ENCODE results near the gene WDFY3. TPM values are rescaled to one million over a fixed set of nuclear protein-coding genes. Genes with fewer than 3 reads are reported as not detected.

WDFY3 gene
- total RNA-seq, 1 donor from 2014 or later = 0.04 TPM

DNA sequence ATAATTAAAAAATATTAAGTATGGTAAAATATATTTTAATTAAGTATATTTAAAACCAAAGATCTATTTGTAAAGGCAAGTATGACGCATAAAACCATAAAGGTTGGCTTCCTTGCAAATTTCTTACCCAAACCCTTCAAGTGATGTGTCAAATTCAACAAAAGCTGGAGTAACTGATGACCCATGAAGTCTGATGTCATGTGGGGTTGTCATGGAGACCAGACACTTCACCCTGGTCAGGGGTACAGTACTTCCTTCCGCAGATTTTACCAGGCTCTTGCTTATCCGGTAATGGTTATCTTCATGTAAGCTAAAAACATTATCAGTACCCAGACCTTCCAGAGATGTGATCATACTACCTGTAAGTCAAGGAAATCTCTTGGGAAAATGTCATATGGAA, 170.1 kb downstream of the WDFY3 start:
- no peak for TF ChIP-seq CTCF (IDR thresholded peaks at IDR 0.05)
- POLR2A ChIA-PET = no interaction called here
- Mint-ChIP-seq H3K27ac (no peak overlapping the region), H3K4me1 (no peaks in the 10 kb centered on the region), H3K36me3 (ENCODE audit: low read depth) (no peaks in the 10 kb centered on the region), H3K4me3 (no peak overlapping the region), H3K27me3 (no peaks in the 10 kb centered on the region), H3K9me3 (no peaks in the 10 kb centered on the region)
- DNase-seq = no peak
- CTCF ChIA-PET = no interaction called here
- no peak for ATAC-seq (ENCODE audit: low read depth)
- intact Hi-C loops (cut with micrococcal nuclease) = no loop called here

GRCh38 chr4:84792366-84793301, 173.9 kb downstream of the WDFY3 start:
- Mint-ChIP-seq H3K4me3 (no peak overlapping the region), H3K27ac (no peak overlapping the region), H3K9me3 (no peaks in the 10 kb centered on the region), H3K36me3 (ENCODE audit: low read depth) (no peaks in the 10 kb centered on the region), H3K27me3 (no peaks in the 10 kb centered on the region), H3K4me1 (no peaks in the 10 kb centered on the region)
- POLR2A ChIA-PET = no interaction called here
- DNase-seq (no peak), ATAC-seq (ENCODE audit: low read depth) (no peak)
- intact Hi-C loops (cut with micrococcal nuclease) = no loop called here
- CTCF ChIA-PET = no interaction called here
- TF ChIP-seq CTCF (IDR thresholded peaks at IDR 0.05) = no peak

DNA sequence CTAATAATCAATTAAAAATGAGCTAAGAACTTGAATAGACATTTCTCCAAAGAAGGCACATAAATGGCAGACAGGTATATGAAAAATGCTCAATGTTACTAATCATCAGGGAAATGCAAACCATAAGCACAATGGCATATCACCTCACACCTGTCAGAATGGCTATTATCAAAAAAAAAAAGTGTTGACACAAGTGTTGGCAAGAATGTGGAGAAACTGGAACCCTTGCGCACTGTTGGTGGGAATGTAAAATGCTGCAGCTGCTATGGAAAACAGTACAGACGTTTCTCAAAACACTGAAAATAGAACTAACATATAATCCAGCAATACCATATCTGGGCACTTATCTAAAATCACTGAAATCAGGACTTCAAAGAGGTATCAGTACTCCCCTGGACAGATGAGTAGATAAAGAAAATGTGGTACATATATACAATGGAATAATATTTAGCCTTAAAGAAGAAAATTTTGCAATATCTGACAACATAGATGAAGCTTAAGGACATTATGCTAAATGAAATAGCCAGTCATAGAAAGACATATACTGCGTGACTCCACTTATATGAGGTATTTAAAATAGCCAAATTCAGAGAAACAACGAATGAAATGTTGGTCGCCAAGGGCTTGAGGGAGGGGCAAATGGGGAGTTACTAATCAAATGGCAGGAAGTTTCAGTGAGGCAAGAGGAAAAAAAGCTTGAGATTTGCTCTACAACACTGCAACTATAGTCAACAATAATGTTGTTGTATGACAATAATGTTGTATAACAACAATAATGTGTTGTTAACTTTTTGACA, 175.5 kb downstream of the WDFY3 start:
- ChIA-PET POLR2A (no interaction called here), CTCF (no interaction called here)
- H3K4me3 Mint-ChIP-seq = no peak overlapping the region
- H3K27me3 Mint-ChIP-seq = no peaks in the 10 kb centered on the region
- ATAC-seq (ENCODE audit: low read depth) = no peak
- no peaks in the 10 kb centered on the region for H3K4me1 Mint-ChIP-seq
- DNase-seq = no peak
- no peak overlapping the region for H3K27ac Mint-ChIP-seq
- no peaks in the 10 kb centered on the region for H3K36me3 Mint-ChIP-seq (ENCODE audit: low read depth)
- no peak for TF ChIP-seq CTCF (IDR thresholded peaks at IDR 0.05)
- H3K9me3 Mint-ChIP-seq = no peaks in the 10 kb centered on the region
- intact Hi-C loops (cut with micrococcal nuclease) = no loop called here

DNA sequence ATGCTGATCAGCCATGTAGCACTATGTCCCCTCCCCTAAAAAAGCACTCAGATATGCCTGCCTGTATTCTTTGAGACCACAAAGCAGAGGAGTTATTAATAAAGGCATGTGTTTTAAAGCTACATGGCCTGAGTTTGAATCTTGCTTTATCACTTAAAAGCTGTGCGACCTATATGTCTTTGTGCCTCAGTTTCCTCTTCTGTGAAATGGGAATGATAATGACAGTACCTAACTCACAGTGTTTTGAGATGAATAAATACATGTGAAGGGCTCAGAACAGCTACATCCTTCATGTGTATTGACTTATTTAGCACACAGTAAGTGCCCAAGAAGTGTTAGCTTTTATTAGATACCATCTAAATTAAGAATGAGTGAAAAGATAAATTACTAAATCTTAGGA, 180.0 kb downstream of the WDFY3 start:
- H3K4me1 Mint-ChIP-seq = no peaks in the 10 kb centered on the region
- intact Hi-C loops (cut with micrococcal nuclease) = no loop called here

More for the DNA sequence above, 180.0 kb downstream of the WDFY3 start:
- DNase-seq (no peak), ATAC-seq (ENCODE audit: low read depth) (no peak)
- ChIA-PET POLR2A (no interaction called here), CTCF (no interaction called here)
- no peak for TF ChIP-seq CTCF (IDR thresholded peaks at IDR 0.05)
- no peak overlapping the region for H3K4me3 Mint-ChIP-seq
- no peak overlapping the region for H3K27ac Mint-ChIP-seq
- H3K36me3 Mint-ChIP-seq (ENCODE audit: low read depth) = no peaks in the 10 kb centered on the region
- no peaks in the 10 kb centered on the region for H3K27me3 Mint-ChIP-seq
- no peaks in the 10 kb centered on the region for H3K9me3 Mint-ChIP-seq
